ENCODE data around the gene AKAP10.

DNA sequence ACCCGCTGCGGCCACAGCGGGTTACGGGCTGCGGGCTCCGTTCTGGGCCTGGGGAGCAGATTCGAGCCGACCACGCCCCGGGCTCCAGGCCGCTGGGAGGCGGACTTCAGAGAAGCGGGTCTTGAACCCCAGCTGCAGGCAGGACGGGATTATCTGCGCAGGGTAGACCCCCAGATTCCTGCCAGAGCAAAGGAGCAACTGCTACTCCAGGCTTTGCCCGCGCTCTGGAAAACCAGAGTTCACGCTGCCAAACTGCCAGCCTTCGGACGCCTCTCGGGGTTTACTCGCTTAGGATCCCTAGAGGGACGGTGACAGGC, 109.6 kb downstream of the AKAP10 start:
- no peak for TF ChIP-seq CTCF (IDR thresholded peaks at IDR 0.05; ENCODE audit: insufficient read depth, low read length, poor library complexity, severe bottlenecking)
- no peak for TF ChIP-seq EZH2phosphoT487 (conservative IDR thresholded peaks at IDR 0.05; ENCODE audit: low read length)

Measured in SU-DHL-6 (cell line).